ENCODE data around the gene LRRN2.

Gene LRRN2

DNA sequence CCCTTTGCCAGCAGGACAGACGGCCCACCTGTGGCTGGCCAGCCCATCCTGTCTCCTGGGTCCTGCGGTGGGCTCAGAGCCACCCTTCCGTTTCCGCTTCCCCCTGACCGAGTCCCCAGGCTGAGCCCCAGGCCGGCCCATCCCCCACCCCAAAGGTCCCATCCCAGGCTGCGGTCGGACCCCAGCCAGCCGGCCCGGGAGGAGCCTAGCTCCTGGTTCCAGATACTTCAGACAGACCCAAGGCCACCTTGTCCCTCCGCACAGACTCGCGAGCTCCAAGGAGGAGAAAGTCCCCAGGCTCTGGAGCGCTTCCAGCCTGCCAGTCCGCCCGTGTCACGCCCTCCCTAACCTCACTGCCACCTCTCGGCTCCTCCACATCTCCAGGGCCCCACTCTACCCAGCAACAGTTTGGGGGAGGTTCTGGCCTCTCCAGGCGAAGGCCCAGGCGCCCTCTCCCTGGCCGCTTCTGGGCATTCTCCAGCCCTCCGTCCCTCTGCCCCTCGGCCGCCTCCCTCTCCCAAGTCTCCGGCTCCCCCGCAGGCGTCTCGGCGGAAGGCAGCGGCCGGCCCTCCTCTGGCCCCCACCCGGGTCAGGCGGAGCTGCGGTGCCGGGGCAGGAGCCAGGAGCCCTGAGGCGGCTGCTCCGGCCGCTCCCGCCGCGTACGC, 835 bp downstream of the LRRN2 start:
- no peak for TF ChIP-seq EZH2 (IDR thresholded peaks at IDR 0.05; ENCODE audit: borderline replicate concordance, low read length)
- TF ChIP-seq, protein P1, sequence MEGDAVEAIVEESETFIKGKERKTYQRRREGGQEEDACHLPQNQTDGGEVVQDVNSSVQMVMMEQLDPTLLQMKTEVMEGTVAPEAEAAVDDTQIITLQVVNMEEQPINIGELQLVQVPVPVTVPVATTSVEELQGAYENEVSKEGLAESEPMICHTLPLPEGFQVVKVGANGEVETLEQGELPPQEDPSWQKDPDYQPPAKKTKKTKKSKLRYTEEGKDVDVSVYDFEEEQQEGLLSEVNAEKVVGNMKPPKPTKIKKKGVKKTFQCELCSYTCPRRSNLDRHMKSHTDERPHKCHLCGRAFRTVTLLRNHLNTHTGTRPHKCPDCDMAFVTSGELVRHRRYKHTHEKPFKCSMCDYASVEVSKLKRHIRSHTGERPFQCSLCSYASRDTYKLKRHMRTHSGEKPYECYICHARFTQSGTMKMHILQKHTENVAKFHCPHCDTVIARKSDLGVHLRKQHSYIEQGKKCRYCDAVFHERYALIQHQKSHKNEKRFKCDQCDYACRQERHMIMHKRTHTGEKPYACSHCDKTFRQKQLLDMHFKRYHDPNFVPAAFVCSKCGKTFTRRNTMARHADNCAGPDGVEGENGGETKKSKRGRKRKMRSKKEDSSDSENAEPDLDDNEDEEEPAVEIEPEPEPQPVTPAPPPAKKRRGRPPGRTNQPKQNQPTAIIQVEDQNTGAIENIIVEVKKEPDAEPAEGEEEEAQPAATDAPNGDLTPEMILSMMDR (IDR thresholded peaks at IDR 0.05; ENCODE audit: low read length): no peak
- H3K9me2 ChIP-seq (ENCODE audit: low read depth, low read length): no peaks in the 10 kb centered on the region
- no peak overlapping the region for H3K4me3 ChIP-seq (ENCODE audit: low read depth, low read length, poor library complexity, severe bottlenecking)
- no peak overlapping the region for H3K27ac ChIP-seq (ENCODE audit: low read depth, low read length, poor library complexity, severe bottlenecking)
- no peaks in the 10 kb centered on the region; the same call in 1 of the 2 replicates for H3K27me3 ChIP-seq (ENCODE audit: insufficient read depth, low read length)
- H3K9ac ChIP-seq (ENCODE audit: low read length): no peak overlapping the region
- H3F3A ChIP-seq (ENCODE audit: insufficient read depth, low read length): no peaks in the 10 kb centered on the region
- no peaks in the 10 kb centered on the region for H3K36me3 ChIP-seq (ENCODE audit: insufficient read depth, low read length)
- H3K9me3 ChIP-seq (ENCODE audit: low read length): no peaks in the 10 kb centered on the region
- no peaks in the 10 kb centered on the region for H3K4me1 ChIP-seq (ENCODE audit: insufficient read depth, low read length, severe bottlenecking)
- H3K79me2 ChIP-seq (ENCODE audit: insufficient read depth, low read length): no peaks in the 10 kb centered on the region
- H2AFZ ChIP-seq (ENCODE audit: low read length): no peak overlapping the region
- H4K20me1 ChIP-seq (ENCODE audit: insufficient read depth, low read length): no peaks in the 10 kb centered on the region
- H3K4me2 ChIP-seq (ENCODE audit: low read length): no peak overlapping the region

DNA sequence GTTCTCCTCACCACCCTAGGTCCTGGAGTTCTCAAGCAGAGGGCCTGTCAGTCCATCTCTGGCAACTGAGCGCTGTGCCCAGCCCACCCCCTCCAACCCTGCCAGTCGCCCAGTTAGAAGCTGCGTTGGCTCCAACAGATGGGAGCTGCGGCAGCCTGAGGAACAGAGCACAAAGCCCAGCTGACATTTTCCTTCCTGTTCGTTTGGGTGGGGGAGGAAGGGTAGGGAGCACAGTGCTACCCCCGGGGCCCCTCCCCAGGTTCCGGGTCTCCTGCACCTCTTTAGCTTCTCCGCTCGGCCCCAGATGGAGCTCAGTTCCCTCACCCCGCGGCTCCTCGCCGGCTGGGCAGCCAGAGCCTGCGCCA, 1.4 kb downstream of the LRRN2 start:
- Histone ChIP-seq H3K4me3 (ENCODE audit: low read depth, low read length, poor library complexity, severe bottlenecking) (no peak overlapping the region), H4K20me1 (ENCODE audit: insufficient read depth, low read length) (no peaks in the 10 kb centered on the region), H2AFZ (ENCODE audit: low read length) (no peak overlapping the region), H3K9ac (ENCODE audit: low read length) (no peak overlapping the region), H3K4me1 (ENCODE audit: insufficient read depth, low read length, severe bottlenecking) (no peaks in the 10 kb centered on the region), H3K9me3 (ENCODE audit: low read length) (no peaks in the 10 kb centered on the region), H3F3A (ENCODE audit: insufficient read depth, low read length) (no peaks in the 10 kb centered on the region), H3K36me3 (ENCODE audit: insufficient read depth, low read length) (no peaks in the 10 kb centered on the region), H3K27ac (ENCODE audit: low read depth, low read length, poor library complexity, severe bottlenecking) (no peak overlapping the region), H3K27me3 (ENCODE audit: insufficient read depth, low read length) (no peaks in the 10 kb centered on the region; the same call in 1 of the 2 replicates), H3K9me2 (ENCODE audit: low read depth, low read length) (no peaks in the 10 kb centered on the region), H3K4me2 (ENCODE audit: low read length) (no peak overlapping the region), H3K79me2 (ENCODE audit: insufficient read depth, low read length) (no peaks in the 10 kb centered on the region)
- TF ChIP-seq, protein P1 (IDR thresholded peaks at IDR 0.05; ENCODE audit: low read length): no peak
- TF ChIP-seq EZH2 (IDR thresholded peaks at IDR 0.05; ENCODE audit: borderline replicate concordance, low read length): no peak

DNA sequence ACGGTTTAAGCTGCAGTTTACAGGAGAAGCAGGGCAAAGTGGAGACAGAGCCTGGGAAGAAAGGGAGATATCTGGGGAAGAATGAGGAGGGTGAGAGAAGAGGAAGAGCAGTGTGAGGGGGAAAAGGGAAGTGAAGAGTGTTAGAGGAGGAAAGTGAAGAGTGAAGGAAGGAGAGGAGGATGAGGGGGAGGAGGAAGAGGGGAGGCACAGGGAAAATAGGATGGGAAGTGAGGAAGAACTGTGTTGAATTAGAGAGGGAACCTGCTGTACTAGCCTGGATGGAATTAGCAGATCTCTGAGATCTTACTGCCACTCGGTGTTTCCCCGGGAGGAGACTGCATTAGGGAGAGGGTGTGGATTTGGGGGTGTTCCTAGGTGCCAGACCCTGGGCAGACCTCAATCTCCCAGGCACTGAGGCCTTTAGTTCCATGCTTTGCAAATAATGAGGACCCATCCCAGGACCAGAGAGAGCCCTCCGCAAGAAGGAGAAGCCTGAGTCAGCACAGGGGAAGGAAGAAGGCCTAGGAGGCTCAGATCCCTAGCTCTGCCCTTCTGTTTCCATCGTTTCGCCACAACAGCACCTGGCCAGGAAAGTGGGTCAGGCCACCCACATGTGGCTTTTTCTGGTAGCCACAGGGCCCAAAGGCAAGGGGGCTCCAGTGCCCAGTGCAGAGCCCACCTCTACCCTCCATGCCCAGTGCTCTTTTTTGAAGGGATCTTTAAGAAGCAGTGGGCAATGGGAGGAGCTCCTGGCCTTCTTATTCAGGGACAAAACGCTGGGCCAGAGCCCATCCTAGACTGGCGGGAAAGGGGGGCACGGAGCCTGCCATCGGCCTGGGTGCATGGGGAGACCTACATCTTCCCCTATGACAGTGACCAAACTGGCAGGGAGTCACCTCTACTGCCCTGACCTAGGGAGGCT, 2.0 kb downstream of the LRRN2 start:
- Histone ChIP-seq H3K27ac (ENCODE audit: low read depth, low read length, poor library complexity, severe bottlenecking) (no peak overlapping the region), H4K20me1 (ENCODE audit: insufficient read depth, low read length) (no peaks in the 10 kb centered on the region), H3K9ac (ENCODE audit: low read length) (no peak overlapping the region), H3K79me2 (ENCODE audit: insufficient read depth, low read length) (no peaks in the 10 kb centered on the region), H2AFZ (ENCODE audit: low read length) (no peak overlapping the region), H3K27me3 (ENCODE audit: insufficient read depth, low read length) (no peaks in the 10 kb centered on the region; the same call in 1 of the 2 replicates), H3K4me2 (ENCODE audit: low read length) (no peak overlapping the region), H3K36me3 (ENCODE audit: insufficient read depth, low read length) (no peaks in the 10 kb centered on the region), H3K9me3 (ENCODE audit: low read length) (no peaks in the 10 kb centered on the region), H3K9me2 (ENCODE audit: low read depth, low read length) (no peaks in the 10 kb centered on the region), H3K4me3 (ENCODE audit: low read depth, low read length, poor library complexity, severe bottlenecking) (no peak overlapping the region), H3F3A (ENCODE audit: insufficient read depth, low read length) (no peaks in the 10 kb centered on the region), H3K4me1 (ENCODE audit: insufficient read depth, low read length, severe bottlenecking) (no peaks in the 10 kb centered on the region)
- TF ChIP-seq, protein P1 (IDR thresholded peaks at IDR 0.05; ENCODE audit: low read length): no peak
- no peak for TF ChIP-seq EZH2 (IDR thresholded peaks at IDR 0.05; ENCODE audit: borderline replicate concordance, low read length)
